Upper lobe of left lung (tissue), 6 donors: ENCODE measurements around the gene RHOH. TPM values are rescaled to one million over a fixed set of nuclear protein-coding genes. Genes with fewer than 3 reads are reported as not detected.
"Not testable (repeated sequence)": the region's sequence is repeated elsewhere in the genome, so short reads cannot be mapped to it uniquely, and the experiment has no call there.

ENCODE experiments used
- ATAC-seq, 2 donors: fragments of 200-7000 bp; cut with Tn5 transposase; one replicate each; pipeline ENCODE4 v1.9.1; 2022; ENCODE audit warnings: mild to moderate bottlenecking in 2 of 2, moderate library complexity in 2 of 2; ENCODE audit not compliant: low FRiP score in 2 of 2
- DNase-seq, 2 donors: peaks; one replicate each; pipeline ENCODE4 v3.0.0-alpha.2; 2019 to 2020
- H3K27ac ChIP-seq, 4 donors: fragments of 200-600 bp; sonication (generic); one replicate each; pipeline ENCODE4 v1.5.1; 2016 to 2019
- H3K27me3 ChIP-seq, 4 donors: fragments of 200-600 bp; sonication (generic); one replicate each; pipeline ENCODE4 v1.5.1; 2017 to 2019
- H3K36me3 ChIP-seq, 4 donors: fragments of 200-600 bp; sonication (generic); one replicate each; pipeline ENCODE4 v1.5.1; 2016 to 2019
- H3K4me1 ChIP-seq, 4 donors: fragments of 200-600 bp; sonication (generic); one replicate each; pipeline ENCODE4 v1.5.1; 2018 to 2019
- H3K4me3 ChIP-seq, 4 donors: fragments of 200-600 bp; sonication (generic); one replicate each; pipeline ENCODE4 v1.5.1; 2017 to 2019; ENCODE audit warnings: mild to moderate bottlenecking in 2 of 4, moderate library complexity in 1 of 4
- H3K9me3 ChIP-seq, 4 donors: fragments of 200-600 bp; sonication (generic); one replicate each; pipeline ENCODE4 v1.5.1; 2018 to 2019
- EP300 ChIP-seq, 4 donors: sonication (generic); formaldehyde crosslinking; IDR thresholded peaks; one replicate each; pipeline ENCODE4 v1.5.1; 2017; ENCODE audit warnings: antibody characterized with exemption in 4 of 4, control low read depth in 2 of 4
- POLR2A ChIP-seq, 4 donors: fragments of 450-650 bp; IDR thresholded peaks; one replicate each; pipeline ENCODE4 v1.5.1; 2016 to 2017; ENCODE audit warnings: antibody characterized with exemption in 4 of 4, mild to moderate bottlenecking in 2 of 4
- POLR2AphosphoS5 ChIP-seq, 2 donors: sonication (generic); formaldehyde crosslinking; IDR thresholded peaks; one replicate each; pipeline ENCODE4 v1.5.1; 2017; ENCODE audit warnings: antibody characterized with exemption in 2 of 2
- WGBS, 2 donors: methylation state at CpG; one replicate each; pipeline ENCODE4 v1.1.5; 2017 to 2018; 5-methylcytosine and 5-hydroxymethylcytosine counted together
- total RNA-seq, 6 donors: library from RNA; depleted of rRNA in 4 of 6; stranded (reverse); fragments of >200 nt in 4 of 6; gene quantifications; one replicate each; pipeline versions ENCODE4 v1.1.0 to v1.2.1, GENCODE V29; 2016 to 2021
- TF ChIP-seq, protein P1 (sequence below), 6 experiments: fragments of 450-650 bp in 4 of 6; fragments of 200-600 bp in 2 of 6; sonication (generic) in 2 of 6; IDR thresholded peaks; one replicate each; pipeline ENCODE4 v1.5.1; 2016 to 2019; ENCODE audit warnings: antibody characterized with exemption in 6 of 6
- donor health status: DM: no; HTN: no; CAD: no; lungs with moderate emphysema.
- donor health status: DM: no; HTN: yes; CAD: no; lungs with severe emphysema.

RHOH gene, protein sequence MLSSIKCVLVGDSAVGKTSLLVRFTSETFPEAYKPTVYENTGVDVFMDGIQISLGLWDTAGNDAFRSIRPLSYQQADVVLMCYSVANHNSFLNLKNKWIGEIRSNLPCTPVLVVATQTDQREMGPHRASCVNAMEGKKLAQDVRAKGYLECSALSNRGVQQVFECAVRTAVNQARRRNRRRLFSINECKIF
- 10 to 100 TPM in 3 of 6 donors, 1 to 10 TPM in 3; 5.5 to 19.9 (median 8.4) TPM for total RNA-seq

DNA sequence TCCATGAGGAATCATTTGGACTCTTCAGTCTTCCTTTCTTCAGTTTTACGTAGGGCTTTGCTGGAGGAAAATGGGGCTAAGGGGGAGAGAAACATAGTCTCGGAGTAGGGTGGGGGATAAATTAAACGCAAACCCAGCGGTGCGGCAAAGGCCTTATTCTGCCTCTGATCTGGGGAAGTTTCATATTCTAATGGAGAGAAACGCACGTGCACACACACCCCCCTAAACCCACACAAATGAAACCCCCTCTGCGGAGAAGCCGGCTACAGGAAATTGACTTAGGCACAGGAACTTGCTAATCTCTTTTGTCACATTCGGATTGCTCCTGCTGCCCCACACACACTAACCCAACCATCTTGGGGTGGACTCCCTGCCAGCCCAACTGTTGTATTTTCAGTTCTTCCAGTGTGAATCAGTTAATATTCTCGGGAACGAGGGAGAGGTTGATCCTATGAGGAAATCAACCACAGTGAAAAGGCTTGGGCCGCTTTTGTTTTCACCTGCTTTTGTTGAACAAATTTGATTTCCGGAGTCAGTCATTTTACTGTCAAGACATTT, at the start of gene RHOH:
Gene RHOH (plus strand): TSS at position 308 of the 558 bp plus-strand sequence. CDS start 46,356 bp downstream, outside the sequence.
- Histone ChIP-seq H3K4me3 (peak within 1 kb of the TSS in 3 of 4 donors; percentile 24 to 39 (median 30)), H3K27ac (peak within 1 kb of the TSS; percentile 16 to 79 (median 71)), H3K36me3 (no peaks in the 10 kb centered on the region), H3K27me3 (no peaks in the 10 kb centered on the region), H3K4me1 (no peaks in the 10 kb centered on the region), H3K9me3 (no peaks in the 10 kb centered on the region)
- 41 to 49% methylated on average over 14 of the region's 14 CpGs for WGBS, 2 donors
- TF ChIP-seq POLR2A (IDR thresholded peaks at IDR 0.05) (peak in 1 of 4 donors; percentile 58), EP300 (IDR thresholded peaks at IDR 0.05) (no peak), POLR2AphosphoS5 (IDR thresholded peaks at IDR 0.05) (peak in 1 of 2 donors; percentile 30)
- peak in 1 of 2 donors; percentile 9 for ATAC-seq
- DNase-seq = no peak

DNA sequence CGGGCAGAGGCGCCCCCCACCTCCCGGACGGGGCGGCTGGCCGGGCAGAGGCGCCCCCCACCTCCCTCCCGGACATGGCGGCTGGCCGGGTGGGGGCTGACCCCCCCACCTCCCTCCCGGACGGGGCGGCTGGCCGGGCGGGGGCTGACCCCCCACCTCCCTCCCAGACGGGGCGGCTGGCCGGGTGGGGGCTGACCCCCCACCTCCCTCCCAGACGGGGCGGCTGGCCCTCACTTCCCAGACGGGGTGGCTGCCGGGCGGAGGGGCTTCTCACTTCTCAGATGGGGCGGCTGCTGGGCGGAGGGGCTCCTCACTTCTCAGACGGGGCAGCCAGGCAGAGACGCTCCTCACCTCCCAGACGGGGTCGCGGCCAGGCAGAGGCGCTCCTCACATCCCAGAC, 49.3 kb upstream of the RHOH start:
- H3K36me3 ChIP-seq = peaks cover 0 to 19% (median 0%) of the 10 kb centered on the region in 4 donors
- not testable (repeated sequence) for H3K27ac ChIP-seq, H3K4me1 ChIP-seq, H3K9me3 ChIP-seq, ATAC-seq, H3K27me3 ChIP-seq, H3K4me3 ChIP-seq
- 100% methylated on average over 1 to 7 of the region's 31 CpGs for WGBS, 2 donors
- peak in 1 of 2 donors; percentile 60 for DNase-seq

DNA sequence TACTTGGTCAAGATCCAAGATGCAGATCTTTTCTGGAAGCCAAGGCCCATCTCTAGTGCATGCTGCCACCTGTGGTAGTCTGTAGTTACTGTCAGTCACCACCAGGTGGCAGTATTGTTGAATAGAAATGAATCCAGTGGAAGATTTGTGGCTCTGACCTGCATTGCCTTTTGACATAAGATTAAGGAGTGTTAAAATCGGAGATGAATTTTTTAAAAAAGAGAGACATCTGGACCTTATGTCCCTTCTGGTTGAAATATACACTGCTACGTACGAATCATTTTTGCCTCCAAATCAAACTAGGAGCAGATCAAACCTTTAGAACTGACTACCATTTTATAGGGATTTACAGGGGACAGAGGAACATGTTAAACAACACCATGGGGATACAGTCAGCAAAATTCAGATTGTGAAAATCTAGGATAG, 46.9 kb upstream of the RHOH start:
- TF ChIP-seq, protein P1, sequence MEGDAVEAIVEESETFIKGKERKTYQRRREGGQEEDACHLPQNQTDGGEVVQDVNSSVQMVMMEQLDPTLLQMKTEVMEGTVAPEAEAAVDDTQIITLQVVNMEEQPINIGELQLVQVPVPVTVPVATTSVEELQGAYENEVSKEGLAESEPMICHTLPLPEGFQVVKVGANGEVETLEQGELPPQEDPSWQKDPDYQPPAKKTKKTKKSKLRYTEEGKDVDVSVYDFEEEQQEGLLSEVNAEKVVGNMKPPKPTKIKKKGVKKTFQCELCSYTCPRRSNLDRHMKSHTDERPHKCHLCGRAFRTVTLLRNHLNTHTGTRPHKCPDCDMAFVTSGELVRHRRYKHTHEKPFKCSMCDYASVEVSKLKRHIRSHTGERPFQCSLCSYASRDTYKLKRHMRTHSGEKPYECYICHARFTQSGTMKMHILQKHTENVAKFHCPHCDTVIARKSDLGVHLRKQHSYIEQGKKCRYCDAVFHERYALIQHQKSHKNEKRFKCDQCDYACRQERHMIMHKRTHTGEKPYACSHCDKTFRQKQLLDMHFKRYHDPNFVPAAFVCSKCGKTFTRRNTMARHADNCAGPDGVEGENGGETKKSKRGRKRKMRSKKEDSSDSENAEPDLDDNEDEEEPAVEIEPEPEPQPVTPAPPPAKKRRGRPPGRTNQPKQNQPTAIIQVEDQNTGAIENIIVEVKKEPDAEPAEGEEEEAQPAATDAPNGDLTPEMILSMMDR (IDR thresholded peaks at IDR 0.05) = peak; percentile 82 to 95 (median 87)
- TF ChIP-seq POLR2A (IDR thresholded peaks at IDR 0.05) (no peak), POLR2AphosphoS5 (IDR thresholded peaks at IDR 0.05) (no peak)
- no peak overlapping the region for H3K4me3 ChIP-seq
- H3K27ac ChIP-seq = no peak overlapping the region
- no peaks in the 10 kb centered on the region for H3K4me1 ChIP-seq
- DNase-seq (peak in 1 of 2 donors; percentile 79), ATAC-seq (peak; percentile 82 to 92)
- H3K27me3 ChIP-seq = no peaks in the 10 kb centered on the region
- WGBS, 2 donors = 80 to 81% methylated on average over 3 of the region's 3 CpGs
- H3K36me3 ChIP-seq = peaks cover 0 to 4% (median 0%) of the 10 kb centered on the region in 4 donors
- H3K9me3 ChIP-seq = no peaks in the 10 kb centered on the region

DNA sequence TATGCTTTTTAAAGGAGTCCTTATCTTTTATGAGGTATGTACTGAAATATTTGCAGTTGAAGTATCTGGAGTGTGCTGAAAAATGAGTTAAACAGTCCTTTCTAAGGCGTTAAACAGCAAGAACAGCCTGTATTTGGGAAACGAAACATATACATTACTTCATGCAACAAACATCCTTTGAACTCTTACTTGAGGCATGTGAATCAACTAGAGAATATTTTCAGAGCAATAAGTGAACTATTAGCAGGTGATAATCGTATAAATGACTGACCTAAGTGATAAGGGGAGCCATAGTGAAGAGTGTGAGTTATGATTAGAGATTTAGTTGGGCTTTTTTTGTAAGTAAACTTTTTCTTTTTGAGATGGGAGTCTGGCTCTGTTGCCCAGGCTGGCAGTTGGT, 45.9 kb upstream of the RHOH start:
- Histone ChIP-seq H3K9me3 (no peaks in the 10 kb centered on the region), H3K36me3 (no peaks in the 10 kb centered on the region), H3K27me3 (no peaks in the 10 kb centered on the region), H3K4me1 (no peaks in the 10 kb centered on the region), H3K4me3 (no peak overlapping the region), H3K27ac (no peak overlapping the region)
- WGBS, 2 donors = 69 to 78% methylated on average over 3 of the region's 3 CpGs
- TF ChIP-seq POLR2AphosphoS5 (IDR thresholded peaks at IDR 0.05) = no peak
- no peak for TF ChIP-seq POLR2A (IDR thresholded peaks at IDR 0.05)
- TF ChIP-seq EP300 (IDR thresholded peaks at IDR 0.05) = no peak
- TF ChIP-seq, protein P1 (IDR thresholded peaks at IDR 0.05) = no peak
- DNase-seq (no peak), ATAC-seq (no peak)

DNA sequence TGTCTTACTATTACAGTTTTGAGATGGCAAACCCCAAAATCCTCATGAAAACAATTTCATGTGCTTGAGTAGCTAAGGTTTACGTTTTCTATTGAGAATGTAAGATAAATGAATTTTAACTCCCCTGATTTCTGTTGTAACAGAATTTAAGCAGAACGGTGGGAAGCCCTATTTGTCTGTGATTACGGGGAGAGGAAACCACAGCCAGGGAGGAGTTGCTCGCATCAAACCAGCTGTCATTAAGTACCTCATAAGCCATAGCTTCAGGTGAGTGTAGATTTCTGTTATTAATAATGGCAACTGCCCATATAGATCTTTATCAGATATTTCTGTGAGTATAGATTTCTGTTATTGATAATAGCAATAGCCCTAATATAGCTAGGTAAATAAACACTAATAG, 44.2 kb upstream of the RHOH start:
- 73 to 84% methylated on average over 4 of the region's 4 CpGs for WGBS, 2 donors
- Histone ChIP-seq H3K9me3 (no peaks in the 10 kb centered on the region), H3K36me3 (no peaks in the 10 kb centered on the region), H3K4me1 (no peaks in the 10 kb centered on the region), H3K27ac (no peak overlapping the region), H3K4me3 (no peak overlapping the region), H3K27me3 (no peaks in the 10 kb centered on the region)
- DNase-seq (no peak), ATAC-seq (no peak)
- TF ChIP-seq EP300 (IDR thresholded peaks at IDR 0.05) = no peak

DNA sequence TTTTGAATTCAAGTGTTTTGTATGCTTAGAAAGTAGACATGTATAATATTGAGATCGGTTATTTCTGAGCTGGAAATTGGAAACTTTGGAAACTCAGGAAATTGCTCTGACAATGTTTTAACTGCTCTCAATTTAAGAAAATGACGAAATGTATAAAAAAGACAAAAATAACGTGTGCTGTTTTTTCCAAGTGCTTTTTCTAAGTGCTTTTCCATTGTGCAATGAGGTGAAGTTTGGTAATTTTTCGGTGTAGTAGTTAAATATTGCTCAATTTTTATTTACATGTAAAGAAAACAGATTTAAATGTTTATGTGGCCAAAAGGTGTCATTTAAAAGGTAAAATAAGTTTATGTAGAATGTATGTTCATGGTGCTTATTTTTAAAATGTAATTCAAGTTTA, 39.4 kb upstream of the RHOH start:
- Histone ChIP-seq H3K27me3 (no peaks in the 10 kb centered on the region), H3K27ac (no peak overlapping the region), H3K4me1 (no peaks in the 10 kb centered on the region), H3K9me3 (no peaks in the 10 kb centered on the region), H3K4me3 (no peak overlapping the region), H3K36me3 (no peaks in the 10 kb centered on the region)
- no peak for ATAC-seq
- no peak for DNase-seq
- 45 to 65% methylated on average over 4 of the region's 4 CpGs for WGBS, 2 donors
- TF ChIP-seq EP300 (IDR thresholded peaks at IDR 0.05) = no peak
- no peak for TF ChIP-seq POLR2AphosphoS5 (IDR thresholded peaks at IDR 0.05)
- TF ChIP-seq, protein P1 (IDR thresholded peaks at IDR 0.05) = no peak
- TF ChIP-seq POLR2A (IDR thresholded peaks at IDR 0.05) = no peak
